ENCODE results near the gene POT1.

Gene POT1

GRCh38 chr7:124810605-124811004 is 119.0 kb downstream of the POT1 start:
- Histone ChIP-seq H3K4me2 (ENCODE audit: insufficient read depth, low read length, poor library complexity, severe bottlenecking) (no peak overlapping the region), H3K4me3 (ENCODE audit: low read length in 2 of 2) (no peak overlapping the region), H3K9me3 (replicated peaks in 1 of 2; ENCODE audit: control insufficient read depth in 2 of 2, insufficient read depth in 1 of 2, low read depth in 1 of 2, low read length in 2 of 2) (no peaks in the 10 kb centered on the region), H3K4ac (ENCODE audit: low read length) (no peak overlapping the region), H4K8ac (ENCODE audit: low read depth, low read length) (no peak overlapping the region), H3K23ac (ENCODE audit: low read depth, low read length, poor library complexity) (no peak overlapping the region), H3K14ac (ENCODE audit: low read length) (no peak overlapping the region), H3K18ac (ENCODE audit: low read length) (no peak overlapping the region), H2BK120ac (ENCODE audit: low read depth, low read length) (no peak overlapping the region), H3K27me3 (ENCODE audit: control insufficient read depth in 3 of 3, insufficient read depth in 3 of 3, low read depth in 1 of 3, low read length in 3 of 3) (no peaks in the 10 kb centered on the region), H2AK5ac (ENCODE audit: low read depth, low read length) (no peak overlapping the region), H3K79me1 (ENCODE audit: low read depth, low read length) (no peaks in the 10 kb centered on the region), H4K91ac (ENCODE audit: low read depth, low read length, poor library complexity) (no peak overlapping the region), H3K27ac (replicated peaks; ENCODE audit: low read length) (no peak overlapping the region), H2BK15ac (ENCODE audit: low read length) (no peak overlapping the region), H2AFZ (ENCODE audit: low read length) (no peak overlapping the region), H2BK5ac (ENCODE audit: low read length) (no peak overlapping the region), H3K9ac (ENCODE audit: low read depth, low read length, poor library complexity) (no peak overlapping the region), H3K36me3 (replicated peaks in 1 of 2; ENCODE audit: control insufficient read depth in 2 of 2, insufficient read depth in 2 of 2, low read length in 2 of 2) (no peaks in the 10 kb centered on the region), H3K4me1 (ENCODE audit: control insufficient read depth in 2 of 2, insufficient read depth in 1 of 2, low read depth in 1 of 2, low read length in 2 of 2) (peaks cover 3 to 5% of the 10 kb centered on the region in 2 donors), H2BK12ac (ENCODE audit: low read length) (no peak overlapping the region)
- WGBS, 2 donors (ENCODE audit: extremely low coverage in 2 of 2, insufficient read length in 2 of 2, insufficient replicate concordance in 1 of 2): no CpG with 5 or more reads among the region's 3 CpGs
- peak; percentile 27 for DNase-seq (ENCODE audit: low spot score)

DNA sequence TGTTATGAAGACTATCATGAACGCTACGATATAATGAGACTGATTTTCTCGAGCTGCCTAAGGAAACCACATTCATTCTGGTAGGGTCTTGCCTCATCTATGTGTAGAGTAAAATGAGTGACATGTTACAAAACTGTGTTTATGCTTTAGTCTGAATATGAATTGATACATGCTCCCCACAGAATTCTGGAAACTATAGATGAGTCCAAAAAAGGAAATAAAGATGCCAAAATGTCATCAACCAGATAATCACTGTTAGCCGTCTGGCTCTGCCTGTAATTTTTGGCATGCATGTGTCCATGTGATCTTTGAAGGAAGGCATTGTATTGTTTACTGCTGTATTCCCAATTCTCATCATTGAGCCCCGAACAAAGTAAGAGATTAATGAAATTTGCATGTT is 121.4 kb downstream of the POT1 start:
- H2BK12ac ChIP-seq (ENCODE audit: low read length): no peak overlapping the region
- H3K9ac ChIP-seq (ENCODE audit: low read depth, low read length, poor library complexity): no peak overlapping the region
- H4K8ac ChIP-seq (ENCODE audit: low read depth, low read length): no peak overlapping the region
- no peak overlapping the region for H2BK120ac ChIP-seq (ENCODE audit: low read depth, low read length)
- H2AFZ ChIP-seq (ENCODE audit: low read length): no peak overlapping the region
- WGBS, 2 donors (ENCODE audit: extremely low coverage in 2 of 2, insufficient read length in 2 of 2, insufficient replicate concordance in 1 of 2): no CpG with 5 or more reads among the region's 5 CpGs
- DNase-seq (ENCODE audit: low spot score): no peak
- no peak overlapping the region for H2BK15ac ChIP-seq (ENCODE audit: low read length)
- H3K23ac ChIP-seq (ENCODE audit: low read depth, low read length, poor library complexity): no peak overlapping the region
- no peak overlapping the region for H3K4me2 ChIP-seq (ENCODE audit: insufficient read depth, low read length, poor library complexity, severe bottlenecking)
- H3K36me3 ChIP-seq (replicated peaks in 1 of 2; ENCODE audit: control insufficient read depth in 2 of 2, insufficient read depth in 2 of 2, low read length in 2 of 2): no peaks in the 10 kb centered on the region
- H3K4me1 ChIP-seq (ENCODE audit: control insufficient read depth in 2 of 2, insufficient read depth in 1 of 2, low read depth in 1 of 2, low read length in 2 of 2): peaks cover 3 to 5% of the 10 kb centered on the region in 2 donors
- H3K18ac ChIP-seq (ENCODE audit: low read length): no peak overlapping the region
- no peak overlapping the region for H3K4me3 ChIP-seq (ENCODE audit: low read length in 2 of 2)
- no peaks in the 10 kb centered on the region for H3K9me3 ChIP-seq (replicated peaks in 1 of 2; ENCODE audit: control insufficient read depth in 2 of 2, insufficient read depth in 1 of 2, low read depth in 1 of 2, low read length in 2 of 2)
- no peak overlapping the region for H2BK5ac ChIP-seq (ENCODE audit: low read length)
- H3K27ac ChIP-seq (replicated peaks; ENCODE audit: low read length): no peak overlapping the region
- no peak overlapping the region for H2AK5ac ChIP-seq (ENCODE audit: low read depth, low read length)
- no peak overlapping the region for H3K14ac ChIP-seq (ENCODE audit: low read length)
- no peak overlapping the region for H4K91ac ChIP-seq (ENCODE audit: low read depth, low read length, poor library complexity)
- no peaks in the 10 kb centered on the region for H3K27me3 ChIP-seq (ENCODE audit: control insufficient read depth in 3 of 3, insufficient read depth in 3 of 3, low read depth in 1 of 3, low read length in 3 of 3)
- H3K4ac ChIP-seq (ENCODE audit: low read length): no peak overlapping the region
- no peaks in the 10 kb centered on the region for H3K79me1 ChIP-seq (ENCODE audit: low read depth, low read length)

- Histone ChIP-seq H3K36me3 (replicated peaks in 1 of 2; ENCODE audit: control insufficient read depth in 2 of 2, insufficient read depth in 2 of 2, low read length in 2 of 2) (no peaks in the 10 kb centered on the region), H3K18ac (ENCODE audit: low read length) (no peak overlapping the region), H3K9me3 (replicated peaks in 1 of 2; ENCODE audit: control insufficient read depth in 2 of 2, insufficient read depth in 1 of 2, low read depth in 1 of 2, low read length in 2 of 2) (no peaks in the 10 kb centered on the region), H3K4ac (ENCODE audit: low read length) (no peak overlapping the region), H3K4me1 (ENCODE audit: control insufficient read depth in 2 of 2, insufficient read depth in 1 of 2, low read depth in 1 of 2, low read length in 2 of 2) (peaks cover 0 to 4% of the 10 kb centered on the region in 2 donors), H3K4me3 (ENCODE audit: low read length in 2 of 2) (no peak overlapping the region), H3K27ac (replicated peaks; ENCODE audit: low read length) (no peak overlapping the region), H3K14ac (ENCODE audit: low read length) (no peak overlapping the region), H2BK12ac (ENCODE audit: low read length) (no peak overlapping the region), H2BK5ac (ENCODE audit: low read length) (no peak overlapping the region), H2BK120ac (ENCODE audit: low read depth, low read length) (no peak overlapping the region), H3K23ac (ENCODE audit: low read depth, low read length, poor library complexity) (no peak overlapping the region), H2AK5ac (ENCODE audit: low read depth, low read length) (no peak overlapping the region), H4K8ac (ENCODE audit: low read depth, low read length) (no peak overlapping the region), H3K9ac (ENCODE audit: low read depth, low read length, poor library complexity) (no peak overlapping the region), H2BK15ac (ENCODE audit: low read length) (no peak overlapping the region), H3K27me3 (ENCODE audit: control insufficient read depth in 3 of 3, insufficient read depth in 3 of 3, low read depth in 1 of 3, low read length in 3 of 3) (no peaks in the 10 kb centered on the region), H4K91ac (ENCODE audit: low read depth, low read length, poor library complexity) (no peak overlapping the region), H3K79me1 (ENCODE audit: low read depth, low read length) (no peaks in the 10 kb centered on the region), H3K4me2 (ENCODE audit: insufficient read depth, low read length, poor library complexity, severe bottlenecking) (no peak overlapping the region), H2AFZ (ENCODE audit: low read length) (no peak overlapping the region)
- no peak for DNase-seq (ENCODE audit: low spot score)
- WGBS, 2 donors (ENCODE audit: extremely low coverage in 2 of 2, insufficient read length in 2 of 2, insufficient replicate concordance in 1 of 2): no CpG with 5 or more reads among the region's 1 CpG
Observed at GRCh38 chr7:124801330-124801895, 128.2 kb downstream of the POT1 start.

DNA sequence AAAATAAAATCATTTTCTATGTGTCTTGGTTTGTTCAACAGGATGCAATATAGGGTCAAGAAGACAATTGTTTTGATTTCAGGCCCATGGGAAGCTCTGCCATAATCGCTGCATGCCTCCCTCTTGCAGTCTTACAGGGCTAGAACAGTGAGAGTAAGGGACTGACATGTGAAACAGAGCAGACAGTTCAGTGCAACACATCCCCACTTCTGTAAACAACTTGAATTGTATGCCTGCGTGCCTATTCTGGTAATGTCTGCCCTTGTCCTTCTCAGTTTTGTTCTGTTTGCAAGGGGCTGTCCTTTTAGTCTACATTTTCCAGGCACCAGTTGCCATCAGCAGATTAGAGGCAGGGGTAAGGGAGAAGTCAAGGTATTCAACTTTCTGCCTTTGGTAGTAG is 129.2 kb downstream of the POT1 start:
- Histone ChIP-seq H2BK5ac (ENCODE audit: low read length) (no peak overlapping the region), H3K4ac (ENCODE audit: low read length) (no peak overlapping the region), H4K8ac (ENCODE audit: low read depth, low read length) (no peak overlapping the region), H2BK12ac (ENCODE audit: low read length) (no peak overlapping the region), H3K18ac (ENCODE audit: low read length) (no peak overlapping the region), H3K4me2 (ENCODE audit: insufficient read depth, low read length, poor library complexity, severe bottlenecking) (no peak overlapping the region), H2AK5ac (ENCODE audit: low read depth, low read length) (no peak overlapping the region), H3K9ac (ENCODE audit: low read depth, low read length, poor library complexity) (no peak overlapping the region), H3K27ac (replicated peaks; ENCODE audit: low read length) (no peak overlapping the region), H3K27me3 (ENCODE audit: control insufficient read depth in 3 of 3, insufficient read depth in 3 of 3, low read depth in 1 of 3, low read length in 3 of 3) (no peaks in the 10 kb centered on the region), H3K79me1 (ENCODE audit: low read depth, low read length) (no peaks in the 10 kb centered on the region), H2BK120ac (ENCODE audit: low read depth, low read length) (no peak overlapping the region), H4K91ac (ENCODE audit: low read depth, low read length, poor library complexity) (no peak overlapping the region), H2AFZ (ENCODE audit: low read length) (peak overlapping the region; percentile 63), H3K4me1 (ENCODE audit: control insufficient read depth in 2 of 2, insufficient read depth in 1 of 2, low read depth in 1 of 2, low read length in 2 of 2) (peaks cover 0 to 4% of the 10 kb centered on the region in 2 donors), H3K36me3 (replicated peaks in 1 of 2; ENCODE audit: control insufficient read depth in 2 of 2, insufficient read depth in 2 of 2, low read length in 2 of 2) (no peaks in the 10 kb centered on the region), H3K4me3 (ENCODE audit: low read length in 2 of 2) (no peak overlapping the region), H2BK15ac (ENCODE audit: low read length) (no peak overlapping the region), H3K23ac (ENCODE audit: low read depth, low read length, poor library complexity) (no peak overlapping the region), H3K9me3 (replicated peaks in 1 of 2; ENCODE audit: control insufficient read depth in 2 of 2, insufficient read depth in 1 of 2, low read depth in 1 of 2, low read length in 2 of 2) (no peaks in the 10 kb centered on the region), H3K14ac (ENCODE audit: low read length) (no peak overlapping the region)
- DNase-seq (ENCODE audit: low spot score): no peak
- no CpG with 5 or more reads among the region's 2 CpGs for WGBS, 2 donors (ENCODE audit: extremely low coverage in 2 of 2, insufficient read length in 2 of 2, insufficient replicate concordance in 1 of 2)

Measured in neuronal stem cell (in vitro differentiated cells).